Gastroesophageal sphincter (tissue), 4 donors: ENCODE measurements around the gene JARID2. TPM values are rescaled to one million over a fixed set of nuclear protein-coding genes. Genes with fewer than 3 reads are reported as not detected.

Experiments used
- ATAC-seq: fragments of 150-250 bp; one replicate; pipeline ENCODE4 v1.9.1; 2016; ENCODE audit warnings: mild to moderate bottlenecking, moderate library complexity
- H3K27ac ChIP-seq, 4 donors: fragments of 200-600 bp; sonication (generic) in 3 of 4; 1 replicate in 3 of 4; 2 replicates in 1 of 4; pipeline ENCODE4 v1.5.1; 2016 to 2019
- H3K27me3 ChIP-seq: fragments of 200-600 bp; sonication (generic); one replicate; pipeline ENCODE4 v1.5.1; 2019
- H3K36me3 ChIP-seq, 2 donors: fragments of 200-600 bp; sonication (generic); one replicate each; pipeline ENCODE4 v1.5.1; 2019; ENCODE audit warnings: control low read depth in 1 of 2
- H3K4me1 ChIP-seq, 3 donors: fragments of 200-600 bp; sonication (generic); 1 replicate in 2 of 3; 2 replicates in 1 of 3; pipeline ENCODE4 v1.5.1; 2016 to 2019; ENCODE audit warnings: control low read depth in 2 of 3
- H3K4me3 ChIP-seq, 2 donors: fragments of 200-600 bp; sonication (generic); one replicate each; pipeline ENCODE4 v1.5.1; 2019; ENCODE audit warnings: mild to moderate bottlenecking in 1 of 2, moderate library complexity in 1 of 2
- H3K9me3 ChIP-seq, 3 donors: fragments of 200-600 bp; sonication (generic); one replicate each; pipeline ENCODE4 v1.5.1; 2017 to 2019; ENCODE audit warnings: control low read depth in 2 of 3
- CTCF ChIP-seq, 4 experiments: fragments of 200-600 bp in 2 of 4; fragments of 450-650 bp in 2 of 4; sonication (generic) in 1 of 4; IDR thresholded peaks; one replicate each; pipeline ENCODE4 v1.5.1; 2017 to 2019; ENCODE audit warnings: antibody characterized with exemption in 4 of 4, mild to moderate bottlenecking in 2 of 4, moderate library complexity in 2 of 4
- EP300 ChIP-seq: sonication (generic); formaldehyde crosslinking; IDR thresholded peaks from one replicate; pipeline ENCODE4 v1.6.1; 2017; ENCODE audit warnings: antibody characterized with exemption, mild to moderate bottlenecking
- POLR2A ChIP-seq, 2 donors: fragments of 450-650 bp; IDR thresholded peaks; one replicate each; pipeline ENCODE4 v1.6.1; 2017; ENCODE audit warnings: antibody characterized with exemption in 2 of 2, mild to moderate bottlenecking in 2 of 2, moderate library complexity in 1 of 2
- POLR2AphosphoS5 ChIP-seq: sonication (generic); formaldehyde crosslinking; IDR thresholded peaks from one replicate; pipeline ENCODE4 v1.6.1; 2017; ENCODE audit warnings: antibody characterized with exemption
- WGBS, 2 donors: methylation state at CpG; one replicate each; pipeline ENCODE4 v1.1.5; 2018; ENCODE audit warnings: low coverage in 1 of 2; 5-methylcytosine and 5-hydroxymethylcytosine counted together
- total RNA-seq, 4 donors: library from RNA; depleted of rRNA; stranded (reverse); fragments of >200 nt; gene quantifications; one replicate each; pipeline ENCODE4 v1.1.0, GENCODE V29; 2016

Gene JARID2
- total RNA-seq, 4 donors from 2014 or later, result 6.8 to 12.3 (median 8.5) TPM

DNA sequence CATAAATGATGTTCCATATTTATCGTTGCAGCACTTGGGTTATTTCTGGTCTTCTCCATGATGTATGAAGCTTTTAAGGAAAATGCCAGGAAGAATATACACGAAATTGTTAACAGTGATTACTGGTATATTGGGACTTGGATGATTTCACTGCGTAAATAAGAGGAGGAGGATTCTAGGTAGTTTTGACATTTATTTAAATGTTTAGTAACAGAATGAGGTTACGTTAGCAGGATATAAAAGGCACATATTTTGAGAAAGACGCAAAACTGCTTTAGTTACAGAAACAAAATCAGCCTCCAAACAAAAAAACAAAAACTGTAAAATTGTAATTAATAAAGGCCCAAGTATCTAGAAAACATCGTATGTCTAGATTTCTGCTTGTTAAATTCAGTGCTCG, 147.7 kb downstream of the JARID2 start:
- TF ChIP-seq EP300, result no peak
- TF ChIP-seq POLR2A (IDR thresholded peaks at IDR 0.05), result no peak
- TF ChIP-seq POLR2AphosphoS5, result no peak
- no peak for TF ChIP-seq CTCF (IDR thresholded peaks at IDR 0.05)
- no peaks in the 10 kb centered on the region for H3K36me3 ChIP-seq
- no peak overlapping the region for H3K4me3 ChIP-seq
- H3K9me3 ChIP-seq, result no peaks in the 10 kb centered on the region
- 95% methylated on average over 6 to 7 of the region's 7 CpGs for WGBS, 2 donors
- H3K27ac ChIP-seq, result no peak overlapping the region
- no peak for ATAC-seq
- H3K4me1 ChIP-seq, result peaks cover 3 to 52% (median 26%) of the 10 kb centered on the region in 3 donors
- H3K27me3 ChIP-seq, result no peaks in the 10 kb centered on the region

- TF ChIP-seq CTCF (IDR thresholded peaks at IDR 0.05), result no peak
- no peak for TF ChIP-seq POLR2AphosphoS5
- TF ChIP-seq EP300, result no peak
- no peak for TF ChIP-seq POLR2A (IDR thresholded peaks at IDR 0.05)
- Histone ChIP-seq H3K9me3 (no peaks in the 10 kb centered on the region), H3K4me3 (no peak overlapping the region), H3K4me1 (peaks cover 6 to 52% (median 12%) of the 10 kb centered on the region in 3 donors), H3K36me3 (no peaks in the 10 kb centered on the region), H3K27me3 (no peaks in the 10 kb centered on the region), H3K27ac (no peak overlapping the region)
- WGBS, 2 donors, result 77% methylated on average over 3 to 4 of the region's 8 CpGs
- no peak for ATAC-seq
Observed at GRCh38 chr6:15395087-15395486, 149.2 kb downstream of the JARID2 start.

DNA sequence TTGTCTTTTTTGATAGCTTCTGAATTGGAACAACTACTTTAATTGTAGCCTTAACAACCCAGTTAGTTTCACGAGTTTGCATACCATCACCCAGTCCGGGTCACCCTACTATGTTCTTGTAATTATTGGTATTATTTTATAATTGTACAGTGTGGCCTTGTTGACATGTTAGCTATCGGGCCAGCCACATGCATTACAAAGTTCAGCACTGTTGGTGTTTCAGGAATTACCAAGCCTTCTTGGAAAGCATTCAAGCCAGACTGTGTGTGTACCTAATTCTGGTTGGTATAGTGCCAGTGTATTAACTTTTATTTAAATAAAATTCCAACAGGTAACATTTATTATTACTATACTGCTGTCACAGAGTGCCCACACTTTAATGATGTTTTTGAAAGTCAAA, 150.9 kb downstream of the JARID2 start:
- Histone ChIP-seq H3K9me3 (no peaks in the 10 kb centered on the region), H3K36me3 (no peaks in the 10 kb centered on the region), H3K27ac (no peak overlapping the region), H3K27me3 (no peaks in the 10 kb centered on the region), H3K4me1 (peaks cover 11 to 52% (median 13%) of the 10 kb centered on the region in 3 donors), H3K4me3 (no peak overlapping the region)
- WGBS, 2 donors, result 70 to 75% methylated on average over 2 to 3 of the region's 3 CpGs
- TF ChIP-seq POLR2AphosphoS5, result no peak
- TF ChIP-seq CTCF (IDR thresholded peaks at IDR 0.05), result no peak
- TF ChIP-seq POLR2A (IDR thresholded peaks at IDR 0.05), result no peak
- ATAC-seq, result no peak

DNA sequence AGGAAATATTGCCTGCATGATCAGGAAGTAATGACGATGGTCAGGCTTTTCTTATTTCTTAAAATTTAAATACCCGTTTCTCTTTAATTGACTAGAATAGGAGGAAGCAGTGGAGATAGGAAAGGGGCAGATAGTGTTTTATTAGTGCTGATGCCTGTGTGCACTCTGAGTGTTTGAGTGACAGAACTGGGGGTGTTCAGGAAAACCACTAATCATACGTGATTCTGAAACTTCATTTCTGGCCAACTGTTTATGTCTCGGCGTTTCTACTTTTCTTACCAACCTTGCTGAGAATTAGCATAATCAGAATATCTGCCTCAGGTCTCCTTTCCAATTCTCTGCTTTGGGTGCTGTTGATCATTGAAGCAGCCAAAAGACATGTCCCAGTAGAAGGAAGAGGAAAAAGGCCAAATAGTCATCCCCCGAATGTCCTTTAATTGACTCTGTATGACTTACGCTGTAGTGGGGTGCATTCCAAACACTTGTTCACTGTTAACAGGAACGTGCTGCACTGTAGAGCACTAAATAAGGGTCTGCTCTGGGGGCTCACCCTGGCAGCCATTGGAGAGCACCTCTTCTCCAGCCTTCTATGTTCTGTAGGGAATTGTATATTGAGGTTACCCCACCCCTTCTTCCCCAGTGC, 152.9 kb downstream of the JARID2 start:
- Histone ChIP-seq H3K4me3 (no peak overlapping the region), H3K9me3 (no peaks in the 10 kb centered on the region), H3K4me1 (peaks cover 13 to 66% (median 21%) of the 10 kb centered on the region in 3 donors), H3K27ac (no peak overlapping the region), H3K36me3 (no peaks in the 10 kb centered on the region), H3K27me3 (no peaks in the 10 kb centered on the region)
- 78 to 87% methylated on average over 7 to 8 of the region's 8 CpGs for WGBS, 2 donors
- ATAC-seq, result no peak
- TF ChIP-seq CTCF (IDR thresholded peaks at IDR 0.05) (no peak), POLR2AphosphoS5 (no peak), EP300 (no peak)

GRCh38 chr6:15399641-15400470, 154.0 kb downstream of the JARID2 start:
- WGBS, 2 donors, result 0 to 31% methylated on average over 3 to 6 of the region's 9 CpGs
- H3K4me1 ChIP-seq, result peaks cover 13 to 77% (median 24%) of the 10 kb centered on the region in 3 donors
- ATAC-seq, result peak; percentile 79

More at GRCh38 chr6:15399641-15400470, 154.0 kb downstream of the JARID2 start:
- Histone ChIP-seq H3K36me3 (no peaks in the 10 kb centered on the region), H3K9me3 (no peaks in the 10 kb centered on the region), H3K4me3 (peak overlapping the region; percentile 33 to 46), H3K27ac (peak overlapping the region; percentile 6 to 74 (median 60)), H3K27me3 (no peaks in the 10 kb centered on the region)
- no peak for TF ChIP-seq POLR2A (IDR thresholded peaks at IDR 0.05)
- TF ChIP-seq POLR2AphosphoS5, result no peak
- no peak for TF ChIP-seq CTCF (IDR thresholded peaks at IDR 0.05)
- TF ChIP-seq EP300, result no peak
